Hepatocyte (in vitro differentiated cells): ENCODE measurements around the gene PRKCA.
"Not testable (repeated sequence)": the region's sequence is repeated elsewhere in the genome, so short reads cannot be mapped to it uniquely, and the experiment has no call there.

Experiments
- CTCF ChIP-seq: fragments of 200-600 bp; sonication (generic); IDR thresholded peaks from 2 replicates; pipeline ENCODE4 v1.5.1; 2016; ENCODE audit warnings: antibody characterized with exemption, mild to moderate bottlenecking; ENCODE audit not compliant: poor library complexity
- EZH2 ChIP-seq: fragments of 200-600 bp; sonication (generic); IDR thresholded peaks from 2 replicates; pipeline ENCODE4 v1.6.1; 2016; ENCODE audit warnings: antibody characterized with exemption, mild to moderate bottlenecking, borderline replicate concordance
- EZH2phosphoT487 ChIP-seq: fragments of 200-600 bp; sonication (generic); IDR thresholded peaks from one replicate; pipeline ENCODE4 v1.6.1; 2018; ENCODE audit warnings: antibody characterized with exemption, mild to moderate bottlenecking, low read depth, moderate library complexity; ENCODE audit not compliant: unreplicated experiment, severe bottlenecking

GRCh38 chr17:66725438-66725837, 423.0 kb downstream of the PRKCA start:
- TF ChIP-seq EZH2phosphoT487, CTCF, EZH2: not testable (repeated sequence)
